NT2/D1 (cell line): Measurements from ENCODE around the gene PPIP5K1.

Experiments
- DNase-seq: peaks from one replicate; pipeline ENCODE4 v3.0.0-alpha.2; 2011; ENCODE audit warnings: low read depth, low spot score
- H3K27me3 ChIP-seq: 2 replicates; pipeline ENCODE4 v1.6.0; 2011; ENCODE audit warnings: mild to moderate bottlenecking; ENCODE audit not compliant: insufficient read length, insufficient read depth
- H3K36me3 ChIP-seq: 2 replicates; pipeline ENCODE4 v1.6.1; 2011; ENCODE audit warnings: mild to moderate bottlenecking, low read length, mixed read lengths; ENCODE audit not compliant: insufficient read depth, insufficient read length
- H3K4me1 ChIP-seq: 2 replicates; pipeline ENCODE4 v1.5.1; 2011; ENCODE audit not compliant: insufficient read depth, insufficient read length
- H3K4me3 ChIP-seq: 2 replicates; pipeline ENCODE4 v1.5.1; 2011; ENCODE audit warnings: low read depth; ENCODE audit not compliant: insufficient read length
- H3K9ac ChIP-seq: 2 replicates; pipeline ENCODE4 v1.6.0; 2011; ENCODE audit warnings: low read depth; ENCODE audit not compliant: insufficient read length
- H3K9me3 ChIP-seq: 2 replicates; pipeline ENCODE4 v1.5.1; 2011; ENCODE audit warnings: mild to moderate bottlenecking, low read length; ENCODE audit not compliant: insufficient read depth
- SUZ12 ChIP-seq: IDR thresholded peaks from 2 replicates; pipeline ENCODE4 v1.6.1; 2011; ENCODE audit not compliant: insufficient read length, insufficient read depth; ENCODE audit errors: extremely low read depth
- YY1 ChIP-seq: IDR thresholded peaks from 2 replicates; pipeline ENCODE4 v1.6.1; 2011; ENCODE audit not compliant: insufficient read length, insufficient read depth
- ZNF274 ChIP-seq: IDR thresholded peaks from 2 replicates; pipeline ENCODE4 v1.6.1; 2011; ENCODE audit warnings: mild to moderate bottlenecking, low read depth, low read length

PPIP5K1 gene

GRCh38 chr15:43519196-43519595, 70.8 kb downstream of the PPIP5K1 start:
- Histone ChIP-seq H3K9ac (no peak overlapping the region), H3K9me3 (no peaks in the 10 kb centered on the region), H3K4me1 (no peaks in the 10 kb centered on the region), H3K4me3 (no peak overlapping the region), H3K27me3 (peaks cover 16% of the 10 kb centered on the region), H3K36me3 (peaks cover 41% of the 10 kb centered on the region)
- DNase-seq: no peak
- TF ChIP-seq YY1: no peak
- TF ChIP-seq ZNF274: no peak
- TF ChIP-seq SUZ12: no peak

- Histone ChIP-seq H3K27me3 (peaks cover 20% of the 10 kb centered on the region), H3K9me3 (no peaks in the 10 kb centered on the region), H3K4me1 (no peaks in the 10 kb centered on the region), H3K36me3 (peaks cover 32% of the 10 kb centered on the region), H3K9ac (peak overlapping the region; percentile 70), H3K4me3 (peak overlapping the region; percentile 58)
- no peak for DNase-seq
- TF ChIP-seq YY1: no peak
- TF ChIP-seq SUZ12: no peak
- TF ChIP-seq ZNF274: no peak
These were observed 71.7 kb downstream of the PPIP5K1 start for GRCh38 chr15:43518197-43518761.

DNA sequence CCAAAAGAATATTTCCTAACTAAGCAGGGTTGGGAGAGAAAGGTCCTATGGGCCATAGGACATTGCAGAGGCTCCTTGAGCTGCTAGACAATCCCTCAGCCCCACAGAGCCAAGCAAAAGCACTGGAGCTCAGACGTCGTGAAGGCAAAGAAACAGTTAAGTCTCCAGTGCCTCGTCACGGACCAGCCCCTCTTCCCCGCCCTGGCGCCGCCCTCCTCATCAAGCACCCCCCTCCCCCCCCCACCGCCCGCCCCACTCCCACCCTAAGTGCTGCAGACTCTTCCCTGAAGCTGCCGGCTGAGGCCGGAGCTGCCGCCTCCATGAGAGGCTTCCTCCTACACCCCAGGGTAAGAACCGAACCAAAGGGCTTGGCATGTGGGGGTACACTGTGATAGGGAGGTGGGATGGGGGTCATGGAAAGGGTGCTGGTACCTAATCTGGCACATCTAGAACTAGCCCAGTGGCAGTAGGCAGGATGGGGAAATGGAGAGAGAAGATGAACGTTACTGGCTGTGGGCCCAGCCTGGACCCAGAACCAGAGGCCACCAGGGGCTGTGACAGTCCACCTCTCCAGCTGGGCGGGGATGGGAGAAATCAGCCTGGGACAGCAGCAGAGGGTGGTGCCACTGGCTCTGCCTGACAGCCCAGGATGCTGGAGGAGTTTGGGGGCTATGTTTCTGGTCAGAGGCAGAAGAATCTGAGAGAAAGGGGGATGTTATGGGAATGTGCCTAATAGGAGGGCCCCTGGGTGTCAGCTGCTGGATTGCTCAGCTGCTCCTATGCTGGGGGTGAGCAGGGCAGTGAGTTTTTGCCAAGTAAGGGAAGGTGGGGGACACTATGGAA, 72.4 kb downstream of the PPIP5K1 start, which contains the start of gene MAP1A:
Gene MAP1A, plus strand, starts transcription at position 255 of the 843 bp plus-strand sequence. CDS start 3,866 bp downstream, outside the sequence.
- peak within 1 kb of the TSS; percentile 70 for H3K9ac ChIP-seq
- H3K4me1 ChIP-seq: no peaks in the 10 kb centered on the region
- H3K27me3 ChIP-seq: peaks cover 26% of the 10 kb centered on the region
- H3K4me3 ChIP-seq: peak within 1 kb of the TSS; percentile 58
- no peak for DNase-seq
- TF ChIP-seq YY1 (no peak), ZNF274 (no peak), SUZ12 (no peak)
- no peaks in the 10 kb centered on the region for H3K9me3 ChIP-seq
- H3K36me3 ChIP-seq: peaks cover 25% of the 10 kb centered on the region

DNA sequence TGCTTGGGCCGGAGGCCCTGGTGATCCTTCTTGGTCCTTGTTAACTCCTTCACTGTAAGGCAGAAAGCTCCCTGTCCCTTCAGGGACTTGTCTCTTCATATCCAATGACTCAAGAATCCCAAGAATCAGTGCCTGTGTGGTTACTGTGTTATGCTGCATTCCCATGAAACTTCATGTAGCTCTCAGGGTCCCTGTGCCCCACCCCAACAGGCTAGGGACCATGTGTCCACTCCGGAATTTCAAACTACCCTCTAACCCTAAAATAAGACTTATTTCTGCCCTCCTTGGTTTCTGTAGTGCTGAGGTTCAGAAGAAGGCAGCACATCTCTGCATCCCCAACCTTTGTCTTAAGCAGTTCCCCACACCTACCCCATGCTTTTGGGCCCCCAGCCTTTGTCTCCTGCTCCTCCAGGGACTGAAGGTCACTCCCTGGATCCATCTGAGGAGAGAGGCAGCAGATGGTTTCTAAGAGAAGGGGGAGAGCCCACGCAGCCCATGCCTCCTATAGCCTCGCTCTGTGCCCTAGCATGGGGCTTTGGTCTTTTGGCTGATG, 73.1 kb downstream of the PPIP5K1 start:
- no peak for TF ChIP-seq ZNF274
- TF ChIP-seq SUZ12: no peak
- no peak for TF ChIP-seq YY1
- Histone ChIP-seq H3K9me3 (no peaks in the 10 kb centered on the region), H3K36me3 (peaks cover 18% of the 10 kb centered on the region), H3K4me3 (peak overlapping the region; percentile 27), H3K27me3 (peaks cover 33% of the 10 kb centered on the region), H3K4me1 (no peaks in the 10 kb centered on the region), H3K9ac (peak overlapping the region; percentile 59)
- no peak for DNase-seq

- peaks cover 40% of the 10 kb centered on the region for H3K27me3 ChIP-seq
- peak overlapping the region; percentile 8 for H3K9ac ChIP-seq
- H3K4me1 ChIP-seq: peaks cover 6% of the 10 kb centered on the region
- no peak overlapping the region for H3K4me3 ChIP-seq
- no peak for TF ChIP-seq ZNF274
- no peak for TF ChIP-seq YY1
- no peak for TF ChIP-seq SUZ12
- peaks cover 11% of the 10 kb centered on the region for H3K36me3 ChIP-seq
- no peaks in the 10 kb centered on the region for H3K9me3 ChIP-seq
- DNase-seq: no peak
These were observed 73.8 kb downstream of the PPIP5K1 start for GRCh38 chr15:43516185-43516584.

GRCh38 chr15:43515741-43516140, 74.3 kb downstream of the PPIP5K1 start:
- TF ChIP-seq ZNF274: no peak
- TF ChIP-seq YY1: no peak
- TF ChIP-seq SUZ12: no peak
- no peak for DNase-seq
- peak overlapping the region; percentile 8 for H3K9ac ChIP-seq
- H3K4me3 ChIP-seq: no peak overlapping the region
- H3K4me1 ChIP-seq: peaks cover 8% of the 10 kb centered on the region
- H3K36me3 ChIP-seq: peaks cover 7% of the 10 kb centered on the region
- H3K27me3 ChIP-seq: peaks cover 43% of the 10 kb centered on the region
- H3K9me3 ChIP-seq: no peaks in the 10 kb centered on the region
